Right lobe of liver (tissue), 6 donors: Measurements from ENCODE around the gene RNLS. TPM values are rescaled to one million over a fixed set of nuclear protein-coding genes. Genes with fewer than 3 reads are reported as not detected.

ENCODE experiments used
- ATAC-seq, 4 donors: fragments of 200-7000 bp; cut with Tn5 transposase; one replicate each; pipeline ENCODE4 v1.9.1; 2020; ENCODE audit warnings: mild to moderate bottlenecking in 4 of 4, moderate library complexity in 4 of 4
- DNase-seq, 3 donors: peaks; one replicate each; pipeline ENCODE4 v3.0.0-alpha.2; 2020
- H3K27ac ChIP-seq, 3 donors: fragments of 200-600 bp; one replicate each; pipeline ENCODE4 v1.8.0; 2022
- H3K27me3 ChIP-seq, 2 donors: fragments of 200-600 bp; one replicate each; pipeline ENCODE4 v1.8.0; 2022
- H3K36me3 ChIP-seq, 4 donors: fragments of 200-600 bp; sonication (generic) in 1 of 4; one replicate each; pipeline versions ENCODE4 v1.5.1 to v1.8.0; 2017 to 2022; ENCODE audit warnings: control low read depth in 1 of 4
- H3K4me1 ChIP-seq, 4 donors: fragments of 200-600 bp; sonication (generic) in 1 of 4; one replicate each; pipeline versions ENCODE4 v1.5.1 to v1.8.0; 2017 to 2022; ENCODE audit warnings: control low read depth in 1 of 4
- H3K4me3 ChIP-seq, 3 donors: fragments of 200-600 bp; one replicate each; pipeline ENCODE4 v1.8.0; 2022
- H3K9me3 ChIP-seq, 4 donors: fragments of 200-600 bp; sonication (generic) in 1 of 4; one replicate each; pipeline versions ENCODE4 v1.5.1 to v1.8.0; 2017 to 2022; ENCODE audit warnings: control low read depth in 1 of 4
- CTCF ChIP-seq, 4 donors: fragments of 200-600 bp in 3 of 4; fragments of 450-650 bp in 1 of 4; IDR thresholded peaks; one replicate each; pipeline versions ENCODE4 v1.5.1 to v1.8.0; 2016 to 2022; ENCODE audit warnings: antibody characterized with exemption in 4 of 4, mild to moderate bottlenecking in 2 of 4
- POLR2A ChIP-seq: fragments of 450-650 bp; IDR thresholded peaks from one replicate; pipeline ENCODE4 v1.6.1; 2017; ENCODE audit warnings: antibody characterized with exemption, mild to moderate bottlenecking
- WGBS: methylation state at CpG from one replicate; pipeline ENCODE4 v1.1.6; 2018; ENCODE audit warnings: low coverage, low lambda C conversion rate; ENCODE audit not compliant: insufficient coverage; ENCODE audit errors: missing lambda C conversion rate; 5-methylcytosine and 5-hydroxymethylcytosine counted together
- intact Hi-C, 2 donors: fragments of 100-400 bp; cut with DNase I; formaldehyde crosslinking; loops; one replicate each; pipeline versions ENCODE4 v1.11.2 to v1.14.1; 2022
- total RNA-seq, 6 experiments: library from RNA; depleted of rRNA in 2 of 6; stranded (reverse); fragments of >200 nt in 2 of 6; fragmentation: NEBNext Ultra II Directional in 3 of 6; extraction: Animal tissue kit (Norgen Biotek cat#: 25700) in 3 of 6; gene quantifications; one replicate each; pipeline versions ENCODE4 v1.1.0 to v1.2.4, GENCODE V29; 2016 to 2023
- donor health status: DM: no; HTN: yes; CAD: no.
- donor health status: DM: no; HTN: no; CAD: no.
- donor health status: DM: no; HTN: no; CAD: no.
- donor health status: DM: no; HTN: yes; CAD: no.
- donor health status: DM: no; HTN: yes; CAD: no.

The RNLS gene
- total RNA-seq, 6 experiments from 2014 or later: 5.9 to 10.5 (median 7.3) TPM

GRCh38 chr10:88530093-88530492 lies 53.0 kb downstream of the RNLS start:
- no peaks in the 10 kb centered on the region for H3K36me3 ChIP-seq
- intact Hi-C loops: no loop called here
- no peak overlapping the region for H3K4me3 ChIP-seq
- no peaks in the 10 kb centered on the region for H3K9me3 ChIP-seq
- peaks cover 0 to 23% (median 4%) of the 10 kb centered on the region in 4 donors for H3K4me1 ChIP-seq
- H3K27me3 ChIP-seq: no peaks in the 10 kb centered on the region
- ATAC-seq (no peak), DNase-seq (no peak)
- H3K27ac ChIP-seq: no peak overlapping the region
- TF ChIP-seq CTCF (IDR thresholded peaks at IDR 0.05) (no peak), POLR2A (no peak)
- WGBS: 72% methylated on average over 2 of the region's 2 CpGs

- H3K9me3 ChIP-seq: no peaks in the 10 kb centered on the region
- 78% methylated on average over 4 of the region's 4 CpGs for WGBS
- ATAC-seq (no peak), DNase-seq (no peak)
- intact Hi-C loops: no loop called here
- H3K36me3 ChIP-seq: no peaks in the 10 kb centered on the region
- H3K4me1 ChIP-seq: peaks cover 0 to 16% (median 4%) of the 10 kb centered on the region in 4 donors
- H3K27ac ChIP-seq: no peak overlapping the region
- no peaks in the 10 kb centered on the region for H3K27me3 ChIP-seq
- TF ChIP-seq POLR2A (no peak), CTCF (IDR thresholded peaks at IDR 0.05) (no peak)
- no peak overlapping the region for H3K4me3 ChIP-seq
Observed at GRCh38 chr10:88528806-88529570, 54.1 kb downstream of the RNLS start.

- no peak for DNase-seq
- no peaks in the 10 kb centered on the region for H3K27me3 ChIP-seq
- H3K4me1 ChIP-seq: peaks cover 0 to 10% (median 4%) of the 10 kb centered on the region in 4 donors
- intact Hi-C loops: no loop called here
- ATAC-seq: no peak
- TF ChIP-seq POLR2A (no peak), CTCF (IDR thresholded peaks at IDR 0.05) (no peak)
- H3K27ac ChIP-seq: no peak overlapping the region
- no peak overlapping the region for H3K4me3 ChIP-seq
- H3K36me3 ChIP-seq: no peaks in the 10 kb centered on the region
- no peaks in the 10 kb centered on the region for H3K9me3 ChIP-seq
Observed at GRCh38 chr10:88528201-88528600, 54.9 kb downstream of the RNLS start.

GRCh38 chr10:88527245-88527644 lies 55.9 kb downstream of the RNLS start:
- DNase-seq (no peak), ATAC-seq (no peak)
- H3K4me1 ChIP-seq: peaks cover 0 to 10% (median 4%) of the 10 kb centered on the region in 4 donors
- H3K9me3 ChIP-seq: no peaks in the 10 kb centered on the region
- H3K27me3 ChIP-seq: no peaks in the 10 kb centered on the region
- TF ChIP-seq CTCF (IDR thresholded peaks at IDR 0.05) (no peak), POLR2A (no peak)
- 100% methylated on average over 1 of the region's 1 CpG for WGBS
- intact Hi-C loops: no loop called here
- no peaks in the 10 kb centered on the region for H3K36me3 ChIP-seq
- H3K27ac ChIP-seq: no peak overlapping the region
- no peak overlapping the region for H3K4me3 ChIP-seq
